Fibroblast of the aortic adventitia (primary cell): Measurements from ENCODE around the gene CACNG1. TPM values are rescaled to one million over a fixed set of nuclear protein-coding genes. Genes with fewer than 3 reads are reported as not detected.

Experiments
- DNase-seq: peaks from one replicate; pipeline ENCODE4 v3.0.0-alpha.2; 2010; ENCODE audit warnings: low read depth
- H3K4me3 ChIP-seq: 2 replicates; pipeline ENCODE4 v1.5.1; 2011; ENCODE audit warnings: low read depth, mild to moderate bottlenecking, control low read depth, low read length, moderate library complexity
- CTCF ChIP-seq: IDR thresholded peaks from 2 replicates; pipeline ENCODE4 v1.5.1; 2011; ENCODE audit warnings: mild to moderate bottlenecking, low read length, control low read depth, inconsistent platforms; ENCODE audit not compliant: insufficient read depth
- total RNA-seq: library from RNA; depleted of rRNA; stranded (reverse); fragments of >200 nt; gene quantifications from 2 replicates; pipeline ENCODE4 v1.2.3, GENCODE V29; 2012; ENCODE audit warnings: low replicate concordance

Gene CACNG1
- total RNA-seq, 1 donor, result not detected

GRCh38 chr17:67071595-67071994 lies 27.2 kb downstream of the CACNG1 start:
- no peak for TF ChIP-seq CTCF
- no peak for DNase-seq
- no peak overlapping the region for H3K4me3 ChIP-seq

GRCh38 chr17:67072885-67073284 lies 28.5 kb downstream of the CACNG1 start:
- H3K4me3 ChIP-seq, result no peak overlapping the region
- no peak for DNase-seq
- TF ChIP-seq CTCF, result no peak

- TF ChIP-seq CTCF, result no peak
- H3K4me3 ChIP-seq, result no peak overlapping the region
- no peak for DNase-seq
Measured at GRCh38 chr17:67074781-67075180, 30.4 kb downstream of the CACNG1 start.

- no peak for DNase-seq
- TF ChIP-seq CTCF, result no peak
- no peak overlapping the region for H3K4me3 ChIP-seq
Measured at GRCh38 chr17:67076290-67076689, 31.9 kb downstream of the CACNG1 start.

- TF ChIP-seq CTCF, result no peak
- no peak overlapping the region for H3K4me3 ChIP-seq
- no peak for DNase-seq
Measured at GRCh38 chr17:67078292-67078691, 33.9 kb downstream of the CACNG1 start.

- no peak for TF ChIP-seq CTCF
- no peak for DNase-seq
- H3K4me3 ChIP-seq, result no peak overlapping the region
Measured at GRCh38 chr17:67079491-67079890, 35.1 kb downstream of the CACNG1 start.

GRCh38 chr17:67080804-67081203 lies 36.5 kb downstream of the CACNG1 start:
- H3K4me3 ChIP-seq, result no peak overlapping the region
- no peak for TF ChIP-seq CTCF

More at GRCh38 chr17:67080804-67081203, 36.5 kb downstream of the CACNG1 start:
- DNase-seq, result no peak
